Naive thymus-derived CD4-positive, alpha-beta T cell (primary cell): Measurements from ENCODE around the gene PKD1L1. TPM values are rescaled to one million over a fixed set of nuclear protein-coding genes. Genes with fewer than 3 reads are reported as not detected.

ENCODE experiments used
- ATAC-seq: fragments of 150-1000 bp; cut with Tn5 transposase; 2 replicates; pipeline ENCODE4 v1.10.0; 2021; ENCODE audit warnings: mild to moderate bottlenecking, moderate library complexity
- CTCF ChIA-PET: fragments of 350-600 bp; sonication (Branson Sonifier 250); formaldehyde crosslinking; loops from one replicate; lab custom pipeline; 2021; ENCODE audit warnings: antibody characterized with exemption; lab: Charles Lee
- POLR2A ChIA-PET: fragments of 350-600 bp; sonication (Branson Sonifier 250); formaldehyde crosslinking; loops from one replicate; lab custom pipeline; 2021; ENCODE audit warnings: antibody characterized with exemption, inconsistent platforms; lab: Charles Lee
- DNase-seq, 9 donors: peaks; one replicate each; pipeline versions ENCODE4 v3.0.0 to v3.0.0-alpha.2; 2020 to 2022; ENCODE audit warnings: mixed read lengths in 1 of 9
- H3K27ac ChIP-seq: one replicate; pipeline ENCODE4 v1.7.0; 2013; ENCODE audit warnings: mild to moderate bottlenecking, low read depth, low read length, moderate library complexity
- H3K27me3 ChIP-seq, 2 donors: one replicate each; pipeline ENCODE4 v1.7.0; 2013; ENCODE audit warnings: low read length in 2 of 2, mild to moderate bottlenecking in 2 of 2, moderate library complexity in 2 of 2; ENCODE audit not compliant: control insufficient read depth in 2 of 2, insufficient read depth in 2 of 2
- H3K36me3 ChIP-seq, 3 experiments: 1 replicate in 2 of 3; 2 replicates in 1 of 3; pipeline ENCODE4 v1.7.0; 2013; ENCODE audit warnings: low read length in 3 of 3, mild to moderate bottlenecking in 3 of 3, moderate library complexity in 1 of 3; ENCODE audit not compliant: insufficient read depth in 3 of 3, control insufficient read depth in 2 of 3
- H3K4me1 ChIP-seq, 2 donors: one replicate each; pipeline ENCODE4 v1.7.0; 2013; ENCODE audit warnings: low read length in 2 of 2, mild to moderate bottlenecking in 2 of 2, moderate library complexity in 1 of 2; ENCODE audit not compliant: control insufficient read depth in 2 of 2, insufficient read depth in 2 of 2
- H3K4me3 ChIP-seq: 2 replicates; pipeline ENCODE4 v1.7.0; 2013; ENCODE audit warnings: mild to moderate bottlenecking, low read length
- H3K9me3 ChIP-seq, 3 experiments: 1 replicate in 2 of 3; 2 replicates in 1 of 3; pipeline ENCODE4 v1.7.0; 2013; ENCODE audit warnings: low read length in 3 of 3; ENCODE audit not compliant: control insufficient read depth in 2 of 3
- H3K27ac Mint-ChIP-seq, 9 donors: one replicate each; pipeline ENCODE4 v1.8.0; 2020 to 2022; ENCODE audit warnings: mixed read lengths in 9 of 9, mild to moderate bottlenecking in 8 of 9, moderate library complexity in 5 of 9, inconsistent platforms in 2 of 9
- H3K27me3 Mint-ChIP-seq, 5 donors: one replicate each; pipeline ENCODE4 v1.8.0; 2021 to 2022; ENCODE audit warnings: mixed read lengths in 5 of 5, mild to moderate bottlenecking in 1 of 5
- H3K36me3 Mint-ChIP-seq, 5 donors: one replicate each; pipeline ENCODE4 v1.8.0; 2020 to 2022; ENCODE audit warnings: mixed read lengths in 5 of 5, mild to moderate bottlenecking in 3 of 5, inconsistent platforms in 1 of 5
- H3K4me1 Mint-ChIP-seq, 7 donors: one replicate each; pipeline ENCODE4 v1.8.0; 2020 to 2022; ENCODE audit warnings: mixed read lengths in 7 of 7, mild to moderate bottlenecking in 3 of 7, inconsistent platforms in 1 of 7
- H3K4me3 Mint-ChIP-seq, 10 donors: one replicate each; pipeline ENCODE4 v1.8.0; 2020 to 2022; ENCODE audit warnings: mild to moderate bottlenecking in 10 of 10, mixed read lengths in 10 of 10, moderate library complexity in 6 of 10, inconsistent platforms in 2 of 10
- H3K9me3 Mint-ChIP-seq, 11 donors: one replicate each; pipeline ENCODE4 v1.8.0; 2020 to 2022; ENCODE audit warnings: mixed read lengths in 11 of 11, mild to moderate bottlenecking in 4 of 11, inconsistent platforms in 1 of 11, moderate library complexity in 1 of 11
- intact Hi-C, 2 donors: fragments of 100-400 bp; cut with micrococcal nuclease; formaldehyde crosslinking; loops; one replicate each; pipeline ENCODE4 v1.15.1; 2023
- polyA plus RNA-seq, 2 donors: library from polyadenylated mRNA; unstranded; fragments of 300-500 nt; fragmentation: Illumina TruSeq; gene quantifications; one replicate each; pipeline ENCODE4 v1.2.3, GENCODE V29; 2021
- total RNA-seq, 6 experiments: library from RNA in 5 of 6; stranded (reverse) in 5 of 6; gene quantifications; 1 replicate in 5 of 6; 2 replicates in 1 of 6; pipeline ENCODE4 v1.2.3 and lab custom pipeline; 2021 to 2026

Gene PKD1L1
- total and polyA plus RNA-seq, 7 experiments from 2014 or later, result 0.07 to 1.5 (median 0.83) TPM; not detected in 1

DNA sequence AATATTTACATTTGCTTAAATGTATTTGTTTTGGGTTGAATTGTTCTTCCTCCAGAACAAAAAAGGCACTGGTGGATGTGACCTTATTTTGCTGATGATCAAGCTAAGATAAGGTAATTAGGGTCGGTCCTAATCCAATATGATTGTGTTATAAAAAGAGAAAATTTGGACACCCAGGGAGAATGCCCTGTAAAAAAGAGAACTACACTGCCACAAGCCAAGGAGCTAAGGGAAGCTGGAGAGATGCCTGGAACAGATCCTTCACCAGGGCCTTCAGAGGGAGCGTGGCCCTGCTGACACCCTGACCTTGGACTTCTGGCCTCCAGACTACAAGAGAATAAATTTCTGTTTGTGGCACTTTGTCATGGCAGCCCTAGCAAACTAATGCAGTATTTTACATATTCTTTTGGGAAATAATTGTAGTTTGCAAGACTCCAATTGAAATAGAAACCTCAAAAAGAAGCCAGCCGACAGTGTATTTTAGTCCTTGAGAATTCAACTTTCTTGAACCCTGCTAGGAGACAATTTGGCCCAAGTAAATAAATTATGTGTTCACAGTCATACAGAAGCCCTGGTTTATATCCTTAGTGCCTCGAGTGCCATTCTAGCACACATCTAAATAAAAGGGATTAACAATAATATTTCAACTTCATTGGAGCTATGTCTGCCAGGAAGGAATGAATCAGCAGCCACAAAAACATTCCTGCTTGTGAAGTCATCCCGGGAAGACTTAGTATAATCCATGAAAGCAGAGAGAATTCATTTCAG lies 164.6 kb downstream of the PKD1L1 start:
- POLR2A ChIA-PET, result no interaction called here
- no peak overlapping the region for H3K4me3 Mint-ChIP-seq

DNA sequence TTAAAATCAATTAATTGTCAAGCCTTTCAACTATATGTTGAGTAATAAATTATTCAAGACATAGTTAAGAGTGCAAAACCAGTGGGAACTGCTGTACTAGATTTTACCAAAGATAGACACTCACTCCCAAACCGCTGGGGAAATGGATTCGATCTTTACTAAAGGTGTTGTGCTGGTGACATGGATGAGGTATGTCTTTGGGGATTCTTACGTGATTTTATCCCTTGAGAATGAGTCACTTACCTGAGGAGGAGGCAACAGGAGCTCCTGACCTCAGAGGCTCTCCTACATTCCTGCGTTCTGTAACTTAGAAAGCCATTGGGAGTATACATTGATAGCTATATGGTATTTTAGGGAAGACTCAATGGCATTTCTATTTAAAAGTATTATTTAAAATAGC lies 165.5 kb downstream of the PKD1L1 start:
- DNase-seq, result no peak
- H3K4me3 ChIP-seq, result no peak overlapping the region
- Mint-ChIP-seq H3K27me3 (peaks cover 0 to 2% (median 0%) of the 10 kb centered on the region in 5 donors), H3K27ac (no peak overlapping the region), H3K4me1 (no peaks in the 10 kb centered on the region), H3K4me3 (no peak overlapping the region), H3K9me3 (peaks cover 0 to 2% (median 0%) of the 10 kb centered on the region in 11 donors), H3K36me3 (no peaks in the 10 kb centered on the region)
- H3K4me1 ChIP-seq, result no peaks in the 10 kb centered on the region
- no peak for ATAC-seq
- no peaks in the 10 kb centered on the region for H3K27me3 ChIP-seq
- no peaks in the 10 kb centered on the region for H3K36me3 ChIP-seq
- intact Hi-C loops, result no loop called here
- CTCF ChIA-PET, result no interaction called here
- H3K9me3 ChIP-seq, result no peaks in the 10 kb centered on the region
- no peak overlapping the region for H3K27ac ChIP-seq
- POLR2A ChIA-PET, result no interaction called here

More for the DNA sequence above, 164.6 kb downstream of the PKD1L1 start:
- Mint-ChIP-seq H3K9me3 (peaks cover 0 to 2% (median 0%) of the 10 kb centered on the region in 11 donors), H3K4me1 (no peaks in the 10 kb centered on the region), H3K27ac (no peak overlapping the region), H3K27me3 (peaks cover 0 to 2% (median 0%) of the 10 kb centered on the region in 5 donors), H3K36me3 (no peaks in the 10 kb centered on the region)
- Histone ChIP-seq H3K27me3 (no peaks in the 10 kb centered on the region), H3K36me3 (no peaks in the 10 kb centered on the region), H3K4me1 (no peaks in the 10 kb centered on the region), H3K4me3 (no peak overlapping the region), H3K27ac (no peak overlapping the region), H3K9me3 (no peaks in the 10 kb centered on the region)
- CTCF ChIA-PET, result no interaction called here
- DNase-seq, result no peak
- ATAC-seq, result no peak
- intact Hi-C loops, result no loop called here

GRCh38 chr7:47782022-47782421 lies 166.2 kb downstream of the PKD1L1 start:
- no peaks in the 10 kb centered on the region for H3K36me3 ChIP-seq
- H3K9me3 ChIP-seq, result no peaks in the 10 kb centered on the region
- H3K4me3 Mint-ChIP-seq, result no peak overlapping the region
- H3K4me1 ChIP-seq, result no peaks in the 10 kb centered on the region
- ATAC-seq, result no peak
- no peaks in the 10 kb centered on the region for H3K4me1 Mint-ChIP-seq
- H3K27me3 Mint-ChIP-seq, result peaks cover 0 to 2% (median 0%) of the 10 kb centered on the region in 5 donors
- no peaks in the 10 kb centered on the region for H3K36me3 Mint-ChIP-seq
- no peak overlapping the region for H3K27ac ChIP-seq
- ChIA-PET CTCF (no interaction called here), POLR2A (no interaction called here)
- intact Hi-C loops, result no loop called here
- H3K27ac Mint-ChIP-seq, result no peak overlapping the region
- H3K9me3 Mint-ChIP-seq, result peaks cover 0 to 5% (median 0%) of the 10 kb centered on the region in 11 donors
- H3K4me3 ChIP-seq, result no peak overlapping the region
- no peak for DNase-seq
- H3K27me3 ChIP-seq, result no peaks in the 10 kb centered on the region

DNA sequence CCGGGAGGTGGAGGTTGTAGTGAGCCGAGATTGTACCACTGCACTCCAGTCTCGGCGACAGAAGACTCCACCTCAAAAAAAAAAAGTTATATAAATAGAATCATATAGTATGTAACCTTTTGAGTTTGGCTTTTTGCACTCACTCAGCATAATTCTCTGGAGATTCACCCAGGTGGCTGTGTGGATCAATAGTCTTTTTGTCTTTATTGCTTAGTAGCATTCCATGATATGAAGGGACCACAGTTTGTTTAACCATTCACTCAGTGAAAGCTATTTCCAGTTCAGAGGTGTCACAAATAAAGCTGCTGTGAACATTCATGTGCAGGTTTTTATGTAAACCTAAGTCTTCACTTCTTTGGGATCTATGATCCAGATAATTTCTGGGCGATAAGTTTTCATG lies 167.7 kb downstream of the PKD1L1 start:
- peaks cover 0 to 2% (median 0%) of the 10 kb centered on the region in 5 donors for H3K27me3 Mint-ChIP-seq
- Histone ChIP-seq H3K4me3 (no peak overlapping the region), H3K27ac (no peak overlapping the region), H3K9me3 (no peaks in the 10 kb centered on the region), H3K4me1 (no peaks in the 10 kb centered on the region), H3K27me3 (no peaks in the 10 kb centered on the region), H3K36me3 (no peaks in the 10 kb centered on the region)
- ChIA-PET POLR2A (no interaction called here), CTCF (no interaction called here)
- no peak for DNase-seq
- intact Hi-C loops, result no loop called here
- H3K4me1 Mint-ChIP-seq, result no peaks in the 10 kb centered on the region
- H3K27ac Mint-ChIP-seq, result no peak overlapping the region
- H3K36me3 Mint-ChIP-seq, result no peaks in the 10 kb centered on the region
- no peak overlapping the region for H3K4me3 Mint-ChIP-seq
- no peak for ATAC-seq
- peaks cover 0 to 5% (median 0%) of the 10 kb centered on the region in 11 donors for H3K9me3 Mint-ChIP-seq

DNA sequence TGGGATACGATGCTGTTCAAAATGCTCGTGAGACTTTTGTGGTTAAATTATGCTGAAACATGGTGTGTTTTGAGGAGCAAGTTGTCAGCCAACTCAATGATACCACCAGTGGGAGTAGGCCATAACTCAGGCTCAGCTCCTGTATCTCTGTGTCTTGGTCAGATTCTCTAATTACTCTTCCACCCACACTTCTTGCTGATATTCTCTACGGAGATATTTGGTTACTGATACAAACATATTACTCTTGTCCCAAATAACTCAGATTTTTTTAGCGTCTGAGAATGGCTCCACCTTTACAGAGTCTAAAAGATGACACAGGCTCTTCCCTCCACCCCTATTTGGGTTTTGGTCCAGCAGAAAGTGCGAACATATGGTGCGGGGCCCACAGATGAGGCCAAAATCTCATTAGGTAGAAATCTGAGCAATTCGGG lies 168.9 kb downstream of the PKD1L1 start:
- no peaks in the 10 kb centered on the region for H3K36me3 Mint-ChIP-seq
- Histone ChIP-seq H3K36me3 (no peaks in the 10 kb centered on the region), H3K9me3 (no peaks in the 10 kb centered on the region), H3K27me3 (no peaks in the 10 kb centered on the region), H3K4me3 (no peak overlapping the region), H3K4me1 (no peaks in the 10 kb centered on the region), H3K27ac (no peak overlapping the region)
- peaks cover 0 to 2% (median 0%) of the 10 kb centered on the region in 5 donors for H3K27me3 Mint-ChIP-seq
- no peaks in the 10 kb centered on the region for H3K4me1 Mint-ChIP-seq
- DNase-seq (no peak), ATAC-seq (no peak)
- no peak overlapping the region for H3K4me3 Mint-ChIP-seq
- POLR2A ChIA-PET, result no interaction called here
- CTCF ChIA-PET, result no interaction called here
- H3K27ac Mint-ChIP-seq, result no peak overlapping the region
- intact Hi-C loops, result no loop called here
- H3K9me3 Mint-ChIP-seq, result peaks cover 0 to 5% (median 0%) of the 10 kb centered on the region in 11 donors

- Mint-ChIP-seq H3K27ac (no peak overlapping the region), H3K36me3 (no peaks in the 10 kb centered on the region), H3K4me1 (no peaks in the 10 kb centered on the region), H3K4me3 (no peak overlapping the region), H3K27me3 (peaks cover 0 to 2% (median 0%) of the 10 kb centered on the region in 5 donors), H3K9me3 (peaks cover 0 to 5% (median 0%) of the 10 kb centered on the region in 11 donors)
- no peaks in the 10 kb centered on the region for H3K9me3 ChIP-seq
- H3K36me3 ChIP-seq, result no peaks in the 10 kb centered on the region
- POLR2A ChIA-PET, result no interaction called here
- CTCF ChIA-PET, result no interaction called here
- no peak overlapping the region for H3K27ac ChIP-seq
- no peaks in the 10 kb centered on the region for H3K4me1 ChIP-seq
- H3K4me3 ChIP-seq, result no peak overlapping the region
- ATAC-seq (no peak), DNase-seq (no peak)
- H3K27me3 ChIP-seq, result no peaks in the 10 kb centered on the region
- intact Hi-C loops, result no loop called here
These were observed 170.1 kb downstream of the PKD1L1 start for GRCh38 chr7:47778153-47778661.
